ENCODE data around the gene MAP3K2. TPM values are rescaled to one million over a fixed set of nuclear protein-coding genes. Genes with fewer than 3 reads are reported as not detected.

The MAP3K2 gene
- total and polyA plus RNA-seq, 2 of the 4 experiments (the other 2 are of a cell fraction): 6.2 to 30.8 TPM

- no peak overlapping the region for H3K9ac ChIP-seq (ENCODE audit: low read depth, low read length)
- H2BK120ac ChIP-seq (ENCODE audit: low read depth, low read length): peak overlapping the region; percentile 8; the same call in 1 of the 2 replicates
- no peak overlapping the region for H2BK20ac ChIP-seq (ENCODE audit: low read depth, low read length)
- peak overlapping the region in 1 of 2 experiments; percentile 27; a peak in 1 of 4 replicates for H4K8ac ChIP-seq (ENCODE audit: low read depth in 2 of 2, low read length in 2 of 2)
- TF ChIP-seq CEBPB (IDR thresholded peaks at IDR 0.05; ENCODE audit: low read depth, low read length): peak; percentile 56
- TF ChIP-seq MXI1 (IDR thresholded peaks at IDR 0.05; ENCODE audit: borderline replicate concordance, low read depth, low read length): no peak
- peaks cover 3% of the 10 kb centered on the region for H3K4me1 ChIP-seq (ENCODE audit: control insufficient read depth, insufficient read depth, low read length)
- no peak overlapping the region for H2AK5ac ChIP-seq (ENCODE audit: low read depth, low read length)
- no peak overlapping the region for H2AK9ac ChIP-seq (replicated peaks; ENCODE audit: low read depth, low read length, poor library complexity)
- H3K27ac ChIP-seq (ENCODE audit: insufficient read depth, low read length): peak overlapping the region; percentile 67; the same call in 1 of the 2 replicates
- no CpG with 5 or more reads among the region's 1 CpG for WGBS, 2 experiments (ENCODE audit: extremely low coverage in 2 of 2, insufficient read length in 1 of 2)
- H3K9me3 ChIP-seq (ENCODE audit: control insufficient read depth, insufficient read depth, low read length): no peaks in the 10 kb centered on the region
- H3K27me3 ChIP-seq (ENCODE audit: control insufficient read depth, insufficient read depth, low read length): no peaks in the 10 kb centered on the region
- in situ Hi-C loops (cut with MboI; ENCODE audit: low sequenced_read_pairs): loop anchor here (5.0 kb wide), 1 partner anchor 157 kb away; no protein-coding TSS in a partner anchor
- H2AFZ ChIP-seq (replicated peaks; ENCODE audit: low read length, poor library complexity): no peak overlapping the region
- POLR2A ChIA-PET (ENCODE audit: unreplicated experiment): no interaction called here
- no TSS peak for BruUV-seq (replicated peaks)
- no peak overlapping the region; the same call in 1 of the 2 replicates for H4K91ac ChIP-seq (ENCODE audit: insufficient read depth, low read depth, low read length)
- CTCF ChIA-PET: no interaction called here
- intact Hi-C loops (cut with micrococcal nuclease): no loop called here
- H3K9me1 ChIP-seq (ENCODE audit: insufficient read depth, low read length): peaks cover 6% of the 10 kb centered on the region; the same call in 1 of the 2 replicates
- peak overlapping the region; percentile 77 for H2BK5ac ChIP-seq (ENCODE audit: low read depth, low read length, poor library complexity, severe bottlenecking)
- H3K18ac ChIP-seq (ENCODE audit: low read depth, low read length): no peak overlapping the region; the same call in 1 of the 2 replicates
- dilution Hi-C loops (cut with HindIII; ENCODE audit: low sequenced_read_pairs, unreplicated experiment): no loop called here
- H3K4ac ChIP-seq (ENCODE audit: low read depth, low read length): peak overlapping the region; percentile 11; the same call in 1 of the 2 replicates
- no peak overlapping the region for H2BK15ac ChIP-seq (ENCODE audit: low read depth, low read length)
- no peak overlapping the region for H3K14ac ChIP-seq (replicated peaks; ENCODE audit: low read depth, low read length)
- peaks cover 5% of the 10 kb centered on the region; the same call in 1 of the 2 replicates for H4K20me1 ChIP-seq (ENCODE audit: insufficient read depth, low read length)
- peaks cover 8 to 15% of the 10 kb centered on the region in 2 experiments for H3K79me1 ChIP-seq (ENCODE audit: low read depth in 1 of 2, low read length in 2 of 2)
- H4K5ac ChIP-seq (ENCODE audit: low read depth, low read length): no peak overlapping the region; the same call in 1 of the 2 replicates
- peaks cover 22% of the 10 kb centered on the region for H3K36me3 ChIP-seq (ENCODE audit: control insufficient read depth, insufficient read depth, low read length)
- H3K4me3 ChIP-seq (ENCODE audit: insufficient read depth, low read depth, low read length): no peak overlapping the region
- no peak overlapping the region for H3K56ac ChIP-seq (ENCODE audit: extremely low read depth, insufficient read depth, low read length)
- no peak overlapping the region for H3K4me2 ChIP-seq (ENCODE audit: low read depth, low read length)
- DNase-seq: peak; percentile 30
- no peak overlapping the region for H3K23ac ChIP-seq (ENCODE audit: low read depth, low read length)
- ATAC-seq (ENCODE audit: low read depth): peak; percentile 66
These were observed 67.0 kb downstream of the MAP3K2 start for GRCh38 chr2:127320586-127321275.
